Neural progenitor cell (in vitro differentiated cells): Measurements from ENCODE around the gene OPCML. TPM values are rescaled to one million over a fixed set of nuclear protein-coding genes. Genes with fewer than 3 reads are reported as not detected.

ENCODE experiments used
- DNase-seq: peaks from one replicate; pipeline ENCODE4 v3.0.0-alpha.2; 2016; ENCODE audit warnings: low spot score
- H2AFZ ChIP-seq: fragments of 200-600 bp; sonication (generic); replicated peaks from 2 replicates; pipeline ENCODE4 v1.6.1; 2016; ENCODE audit warnings: antibody characterized with exemption
- H3F3A ChIP-seq: fragments of 200-600 bp; sonication (generic); 2 replicates; pipeline ENCODE4 v1.6.1; 2016; ENCODE audit warnings: antibody characterized with exemption, low read depth
- H3K27ac ChIP-seq: fragments of 200-600 bp; sonication (generic); 2 replicates; pipeline ENCODE4 v1.5.1; 2016; ENCODE audit warnings: mild to moderate bottlenecking
- H3K27me3 ChIP-seq: fragments of 200-600 bp; sonication (generic); 2 replicates; pipeline ENCODE4 v1.6.1; 2016; ENCODE audit warnings: mild to moderate bottlenecking, moderate library complexity
- H3K36me3 ChIP-seq: fragments of 200-600 bp; sonication (generic); 2 replicates; pipeline ENCODE4 v1.5.1; 2016
- H3K4me1 ChIP-seq: fragments of 200-600 bp; sonication (generic); 2 replicates; pipeline ENCODE4 v1.6.1; 2016; ENCODE audit warnings: mixed run types
- H3K4me2 ChIP-seq: fragments of 200-600 bp; sonication (generic); 2 replicates; pipeline ENCODE4 v1.6.1; 2016
- H3K4me3 ChIP-seq: fragments of 200-600 bp; sonication (generic); 2 replicates; pipeline ENCODE4 v1.5.1; 2016
- H3K79me2 ChIP-seq: fragments of 200-600 bp; sonication (generic); 2 replicates; pipeline ENCODE4 v1.6.1; 2016; ENCODE audit warnings: low read depth
- H3K9ac ChIP-seq: fragments of 200-600 bp; sonication (generic); 2 replicates; pipeline ENCODE4 v1.6.1; 2016
- H3K9me3 ChIP-seq: fragments of 200-600 bp; sonication (generic); 2 replicates; pipeline ENCODE4 v1.5.1; 2016; ENCODE audit warnings: low read depth
- H4K20me1 ChIP-seq: fragments of 200-600 bp; sonication (generic); 2 replicates; pipeline ENCODE4 v1.6.1; 2016; ENCODE audit warnings: low read depth
- H3K27ac Mint-ChIP-seq: 3 replicates; pipeline ENCODE4 v1.8.0; 2021; ENCODE audit warnings: mixed read lengths
- H3K27me3 Mint-ChIP-seq: 2 replicates; pipeline ENCODE4 v1.8.0; 2022; ENCODE audit warnings: low read depth, mild to moderate bottlenecking, inconsistent platforms, moderate library complexity, mixed read lengths; ENCODE audit not compliant: insufficient read depth
- H3K36me3 Mint-ChIP-seq: 3 replicates; pipeline ENCODE4 v1.8.0; 2021; ENCODE audit warnings: mixed read lengths
- H3K4me1 Mint-ChIP-seq: 3 replicates; pipeline ENCODE4 v1.8.0; 2021; ENCODE audit warnings: mixed read lengths
- H3K4me3 Mint-ChIP-seq: 3 replicates; pipeline ENCODE4 v1.8.0; 2021; ENCODE audit warnings: mild to moderate bottlenecking, moderate library complexity, mixed read lengths
- H3K9me3 Mint-ChIP-seq: 3 replicates; pipeline ENCODE4 v1.8.0; 2020; ENCODE audit warnings: mixed read lengths
- EZH2 ChIP-seq: fragments of 200-600 bp; sonication (generic); IDR thresholded peaks from 2 replicates; pipeline ENCODE4 v1.6.1; 2017; ENCODE audit warnings: antibody characterized with exemption, mild to moderate bottlenecking, moderate library complexity
- EZH2phosphoT487 ChIP-seq: fragments of 200-600 bp; sonication (generic); IDR thresholded peaks from 2 replicates; pipeline ENCODE4 v1.6.1; 2017; ENCODE audit warnings: antibody characterized with exemption
- total RNA-seq: library from RNA; depleted of rRNA; stranded (reverse); fragments of >200 nt; gene quantifications from 2 replicates; pipeline ENCODE4 v1.2.3, GENCODE V29; 2015; ENCODE audit warnings: low replicate concordance
- TF ChIP-seq, protein P1 (sequence below): fragments of 200-600 bp; sonication (generic); IDR thresholded peaks from 2 replicates; pipeline ENCODE4 v1.5.1; 2017; ENCODE audit warnings: antibody characterized with exemption, mild to moderate bottlenecking

OPCML gene
- total RNA-seq, 1 donor from 2014 or later, result 0.02 TPM

DNA sequence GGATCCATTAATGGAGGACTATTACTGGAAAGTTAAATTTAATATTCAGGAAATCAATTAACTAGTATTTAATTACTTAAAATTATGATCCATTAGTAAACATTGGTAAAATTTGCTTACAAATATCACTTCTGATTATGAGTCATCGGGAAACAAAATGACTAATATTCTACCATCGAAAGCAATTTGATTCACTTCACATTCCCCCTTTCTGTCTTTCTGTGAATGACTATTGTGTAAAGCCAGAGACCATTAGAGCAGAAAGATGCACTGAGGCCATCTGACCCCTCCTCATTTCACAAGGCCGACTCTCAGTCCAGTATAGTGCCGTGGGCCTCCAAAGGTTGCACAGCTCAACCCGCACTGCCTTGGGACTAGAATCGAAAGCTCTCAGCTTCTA is 619.0 kb downstream of the OPCML start:
- Mint-ChIP-seq H3K27me3 (peaks cover 4% of the 10 kb centered on the region), H3K4me1 (peaks cover 30% of the 10 kb centered on the region), H3K27ac (no peak overlapping the region), H3K9me3 (no peaks in the 10 kb centered on the region), H3K4me3 (no peak overlapping the region), H3K36me3 (no peaks in the 10 kb centered on the region)
- no peak overlapping the region for H3K9ac ChIP-seq
- H3K27ac ChIP-seq, result no peak overlapping the region
- H3K27me3 ChIP-seq, result no peaks in the 10 kb centered on the region
- H3F3A ChIP-seq, result no peaks in the 10 kb centered on the region
- no peaks in the 10 kb centered on the region for H3K36me3 ChIP-seq
- H2AFZ ChIP-seq, result no peak overlapping the region
- no peak for DNase-seq
- no peak overlapping the region for H3K4me3 ChIP-seq
- H3K4me2 ChIP-seq, result no peak overlapping the region
- TF ChIP-seq EZH2 (no peak), EZH2phosphoT487 (no peak)
- TF ChIP-seq, protein P1, sequence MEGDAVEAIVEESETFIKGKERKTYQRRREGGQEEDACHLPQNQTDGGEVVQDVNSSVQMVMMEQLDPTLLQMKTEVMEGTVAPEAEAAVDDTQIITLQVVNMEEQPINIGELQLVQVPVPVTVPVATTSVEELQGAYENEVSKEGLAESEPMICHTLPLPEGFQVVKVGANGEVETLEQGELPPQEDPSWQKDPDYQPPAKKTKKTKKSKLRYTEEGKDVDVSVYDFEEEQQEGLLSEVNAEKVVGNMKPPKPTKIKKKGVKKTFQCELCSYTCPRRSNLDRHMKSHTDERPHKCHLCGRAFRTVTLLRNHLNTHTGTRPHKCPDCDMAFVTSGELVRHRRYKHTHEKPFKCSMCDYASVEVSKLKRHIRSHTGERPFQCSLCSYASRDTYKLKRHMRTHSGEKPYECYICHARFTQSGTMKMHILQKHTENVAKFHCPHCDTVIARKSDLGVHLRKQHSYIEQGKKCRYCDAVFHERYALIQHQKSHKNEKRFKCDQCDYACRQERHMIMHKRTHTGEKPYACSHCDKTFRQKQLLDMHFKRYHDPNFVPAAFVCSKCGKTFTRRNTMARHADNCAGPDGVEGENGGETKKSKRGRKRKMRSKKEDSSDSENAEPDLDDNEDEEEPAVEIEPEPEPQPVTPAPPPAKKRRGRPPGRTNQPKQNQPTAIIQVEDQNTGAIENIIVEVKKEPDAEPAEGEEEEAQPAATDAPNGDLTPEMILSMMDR, result no peak
- no peaks in the 10 kb centered on the region for H3K9me3 ChIP-seq
- H4K20me1 ChIP-seq, result no peaks in the 10 kb centered on the region
- no peaks in the 10 kb centered on the region for H3K79me2 ChIP-seq
- H3K4me1 ChIP-seq, result peaks cover 14% of the 10 kb centered on the region

- H3K36me3 Mint-ChIP-seq, result no peaks in the 10 kb centered on the region
Measured at GRCh38 chr11:132911186-132911585, 621.1 kb downstream of the OPCML start.

GRCh38 chr11:132910011-132910760 is 622.1 kb downstream of the OPCML start:
- no peaks in the 10 kb centered on the region for H3F3A ChIP-seq
- Mint-ChIP-seq H3K36me3 (no peaks in the 10 kb centered on the region), H3K9me3 (no peaks in the 10 kb centered on the region), H3K27me3 (peaks cover 6% of the 10 kb centered on the region), H3K4me1 (peaks cover 36% of the 10 kb centered on the region), H3K4me3 (no peak overlapping the region), H3K27ac (no peak overlapping the region)
- no peak overlapping the region for H3K9ac ChIP-seq
- peak overlapping the region; percentile 59 for H3K4me2 ChIP-seq
- TF ChIP-seq EZH2phosphoT487, result no peak
- TF ChIP-seq EZH2, result no peak
- TF ChIP-seq, protein P1, result no peak
- peaks cover 14% of the 10 kb centered on the region for H3K4me1 ChIP-seq
- H3K4me3 ChIP-seq, result no peak overlapping the region
- no peak overlapping the region for H3K27ac ChIP-seq
- H2AFZ ChIP-seq, result peak overlapping the region; percentile 96
- H3K27me3 ChIP-seq, result no peaks in the 10 kb centered on the region
- no peaks in the 10 kb centered on the region for H4K20me1 ChIP-seq
- no peaks in the 10 kb centered on the region for H3K9me3 ChIP-seq
- no peaks in the 10 kb centered on the region for H3K36me3 ChIP-seq
- no peaks in the 10 kb centered on the region for H3K79me2 ChIP-seq
- DNase-seq, result peak; percentile 43

More at GRCh38 chr11:132911186-132911585, 621.1 kb downstream of the OPCML start:
- Histone ChIP-seq H3K36me3 (no peaks in the 10 kb centered on the region), H4K20me1 (no peaks in the 10 kb centered on the region), H3K79me2 (no peaks in the 10 kb centered on the region), H3K9me3 (no peaks in the 10 kb centered on the region), H3K4me3 (no peak overlapping the region), H3F3A (no peaks in the 10 kb centered on the region), H3K4me2 (no peak overlapping the region), H2AFZ (peak overlapping the region; percentile 22), H3K4me1 (peaks cover 14% of the 10 kb centered on the region), H3K9ac (no peak overlapping the region), H3K27ac (no peak overlapping the region), H3K27me3 (no peaks in the 10 kb centered on the region)
- H3K27ac Mint-ChIP-seq, result no peak overlapping the region
- H3K9me3 Mint-ChIP-seq, result no peaks in the 10 kb centered on the region
- no peak for DNase-seq
- no peak overlapping the region for H3K4me3 Mint-ChIP-seq
- TF ChIP-seq, protein P1, result no peak
- TF ChIP-seq EZH2 (no peak), EZH2phosphoT487 (no peak)
- peaks cover 32% of the 10 kb centered on the region for H3K4me1 Mint-ChIP-seq
- H3K27me3 Mint-ChIP-seq, result peaks cover 6% of the 10 kb centered on the region
